Upper lobe of right lung (tissue), 1 donor: ENCODE results near the gene CDR2L. TPM values are rescaled to one million over a fixed set of nuclear protein-coding genes. Genes with fewer than 3 reads are reported as not detected.

Experiments
- ATAC-seq: fragments of 200-7000 bp; cut with Tn5 transposase; one replicate; pipeline ENCODE4 v1.9.1; 2020; ENCODE audit warnings: mild to moderate bottlenecking, moderate library complexity
- DNase-seq: peaks from one replicate; pipeline ENCODE4 v3.0.0-alpha.2; 2020
- H3K27ac ChIP-seq: fragments of 200-600 bp; one replicate; pipeline ENCODE4 v1.8.0; 2022
- H3K27me3 ChIP-seq: fragments of 200-600 bp; one replicate; pipeline ENCODE4 v1.8.0; 2022; ENCODE audit warnings: mild to moderate bottlenecking
- H3K36me3 ChIP-seq: fragments of 200-600 bp; one replicate; pipeline ENCODE4 v1.8.0; 2022
- H3K4me1 ChIP-seq: fragments of 200-600 bp; one replicate; pipeline ENCODE4 v1.8.0; 2022
- H3K4me3 ChIP-seq: fragments of 200-600 bp; one replicate; pipeline ENCODE4 v1.8.0; 2022; ENCODE audit warnings: mild to moderate bottlenecking
- H3K9me3 ChIP-seq: fragments of 200-600 bp; one replicate; pipeline ENCODE4 v1.8.0; 2022
- CTCF ChIP-seq: fragments of 200-600 bp; IDR thresholded peaks from one replicate; pipeline ENCODE4 v1.8.0; 2022; ENCODE audit warnings: antibody characterized with exemption
- intact Hi-C: fragments of 100-400 bp; cut with DNase I; formaldehyde crosslinking; loops from one replicate; pipeline ENCODE4 v1.11.0; 2022
- total RNA-seq: library from RNA; stranded (reverse); fragmentation: NEBNext Ultra II Directional; extraction: Animal tissue kit (Norgen Biotek cat#: 25700); gene quantifications from one replicate; pipeline ENCODE4 v1.2.1, GENCODE V29; 2021
- donor health status: DM: no; HTN: yes; CAD: no; lungs with severe emphysema.

CDR2L gene
- total RNA-seq, 1 donor from 2014 or later = 21.8 TPM

DNA sequence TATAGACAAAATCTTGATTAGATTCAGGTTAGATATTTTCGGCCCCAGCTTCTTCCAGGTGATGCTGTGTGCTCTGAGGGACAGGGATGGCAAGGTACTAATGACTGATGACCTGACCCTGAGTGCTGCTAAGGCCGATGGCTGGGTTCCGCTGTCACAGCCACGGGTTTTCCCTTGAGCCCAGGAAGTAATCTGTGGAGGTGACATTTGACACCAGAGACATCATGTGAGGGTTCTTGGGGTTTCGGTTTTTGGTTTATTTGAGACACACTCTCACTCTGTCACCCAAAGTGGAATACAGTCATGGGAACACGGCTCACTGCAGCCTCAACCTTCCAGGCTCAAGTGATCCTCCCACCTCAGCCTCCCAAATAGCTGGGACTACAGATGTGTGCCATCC lies 41.9 kb upstream of the CDR2L start:
- Histone ChIP-seq H3K27me3 (peaks cover 35% of the 10 kb centered on the region), H3K27ac (no peak overlapping the region), H3K4me1 (no peaks in the 10 kb centered on the region), H3K9me3 (no peaks in the 10 kb centered on the region), H3K4me3 (no peak overlapping the region), H3K36me3 (no peaks in the 10 kb centered on the region)
- ATAC-seq (no peak), DNase-seq (no peak)
- TF ChIP-seq CTCF = no peak
- intact Hi-C loops = no loop called here

GRCh38 chr17:74946641-74947040 lies 40.8 kb upstream of the CDR2L start:
- Histone ChIP-seq H3K27me3 (peaks cover 26% of the 10 kb centered on the region), H3K27ac (no peak overlapping the region), H3K36me3 (no peaks in the 10 kb centered on the region), H3K4me3 (no peak overlapping the region), H3K4me1 (no peaks in the 10 kb centered on the region), H3K9me3 (no peaks in the 10 kb centered on the region)
- no peak for TF ChIP-seq CTCF
- intact Hi-C loops = no loop called here
- DNase-seq (no peak), ATAC-seq (no peak)

GRCh38 chr17:74947041-74947754 lies 40.2 kb upstream of the CDR2L start:
- H3K4me3 ChIP-seq = no peak overlapping the region
- no peak overlapping the region for H3K27ac ChIP-seq
- DNase-seq (no peak), ATAC-seq (no peak)
- no peaks in the 10 kb centered on the region for H3K36me3 ChIP-seq
- intact Hi-C loops = no loop called here
- H3K27me3 ChIP-seq = peaks cover 21% of the 10 kb centered on the region
- TF ChIP-seq CTCF = no peak
- H3K9me3 ChIP-seq = no peaks in the 10 kb centered on the region
- no peaks in the 10 kb centered on the region for H3K4me1 ChIP-seq

DNA sequence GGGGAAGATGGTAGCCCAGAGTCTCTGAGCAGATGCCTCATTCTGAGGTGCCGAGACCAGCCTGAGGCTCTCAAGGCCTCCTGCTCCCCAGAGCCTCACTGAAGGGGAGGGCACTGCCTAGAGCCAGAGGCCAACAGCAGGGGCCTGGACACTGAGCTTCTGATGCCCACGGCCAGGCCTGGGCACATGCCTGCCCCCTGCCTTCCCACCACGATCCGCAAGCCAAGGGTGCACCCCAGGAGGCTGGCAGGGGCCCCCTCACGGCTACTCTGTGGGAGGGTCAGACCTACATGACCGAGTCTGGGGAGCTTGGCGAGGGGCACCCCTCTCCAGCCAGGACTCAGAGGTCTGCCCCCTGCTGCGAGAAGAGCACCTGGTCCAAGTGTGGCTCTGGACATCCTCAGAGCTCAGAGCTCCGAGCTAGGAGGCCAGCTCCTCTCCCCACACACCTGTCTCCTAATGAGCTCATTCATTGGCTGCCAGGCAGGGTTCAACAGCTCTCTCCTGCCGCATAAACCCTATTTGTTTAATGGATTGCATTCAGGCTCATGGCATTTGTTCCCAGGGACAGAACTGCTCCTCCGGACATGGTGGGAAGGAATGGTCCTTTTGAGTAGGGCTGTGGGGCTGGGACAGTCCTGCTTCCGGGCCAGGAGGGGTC lies 37.8 kb upstream of the CDR2L start:
- DNase-seq = no peak

DNA sequence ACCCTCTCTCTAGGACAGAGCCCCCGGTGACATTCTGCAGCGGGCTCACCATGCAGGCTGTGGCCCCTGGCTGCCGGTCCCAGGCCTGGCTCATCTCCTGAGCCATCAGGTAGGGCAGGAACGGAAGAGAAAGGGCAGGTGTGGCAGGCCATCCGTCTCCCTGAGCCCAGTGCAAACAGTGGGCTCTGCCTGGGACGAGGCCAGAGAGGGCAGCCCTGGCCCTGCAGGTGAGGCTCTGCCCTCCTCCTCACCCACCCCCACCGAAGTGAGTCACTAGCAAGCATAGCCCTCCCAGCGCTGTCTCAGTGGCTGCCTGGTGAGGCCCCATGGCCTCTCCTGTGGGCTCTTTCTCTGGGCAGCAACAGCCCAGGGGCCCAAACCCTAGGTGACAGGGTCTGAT lies 37.2 kb upstream of the CDR2L start:
- Histone ChIP-seq H3K9me3 (no peaks in the 10 kb centered on the region), H3K4me1 (no peaks in the 10 kb centered on the region), H3K27ac (no peak overlapping the region), H3K27me3 (peaks cover 7% of the 10 kb centered on the region), H3K36me3 (peaks cover 4% of the 10 kb centered on the region), H3K4me3 (no peak overlapping the region)
- TF ChIP-seq CTCF = no peak
- ATAC-seq (no peak), DNase-seq (no peak)
- intact Hi-C loops = no loop called here

More for the DNA sequence above, 37.8 kb upstream of the CDR2L start:
- no peak for ATAC-seq
- Histone ChIP-seq H3K9me3 (no peaks in the 10 kb centered on the region), H3K4me3 (no peak overlapping the region), H3K4me1 (no peaks in the 10 kb centered on the region), H3K27me3 (peaks cover 11% of the 10 kb centered on the region), H3K27ac (no peak overlapping the region), H3K36me3 (no peaks in the 10 kb centered on the region)
- TF ChIP-seq CTCF = no peak
- intact Hi-C loops = no loop called here
